ENCODE measurements around the gene FAM177A1. TPM values are rescaled to one million over a fixed set of nuclear protein-coding genes. Genes with fewer than 3 reads are reported as not detected.
A peak's percentile ranks its signal among the peaks of the same experiment; 100 is the strongest.

Gene FAM177A1
- total and polyA plus RNA-seq, 2 of the 13 experiments (the other 11 are each of a cell fraction or from before 2014, with no cell fraction given), result 72.9 to 119 TPM

- peak; percentile 88; the same call in 1 of the 2 replicates for TF ChIP-seq STAT6 (CRISPR knock-in tag; IDR thresholded peaks at IDR 0.05; ENCODE audit: borderline replicate concordance)
- TF ChIP-seq ZNF552 (CRISPR knock-in tag; IDR thresholded peaks at IDR 0.05; ENCODE audit: borderline replicate concordance), result peak; percentile 86
- peak; percentile 90 for TF ChIP-seq ZBTB26 (CRISPR knock-in tag; IDR thresholded peaks at IDR 0.05; ENCODE audit: borderline replicate concordance)
- TF ChIP-seq ZNF276 (CRISPR knock-in tag; IDR thresholded peaks at IDR 0.05; ENCODE audit: low read depth), result peak; percentile 86
- peak; percentile 53 for TF ChIP-seq PPARG (CRISPR knock-in tag; conservative IDR thresholded peaks at IDR 0.05)
- TF ChIP-seq ZBTB40 (IDR thresholded peaks at IDR 0.05), result no peak
- TF ChIP-seq ZBTB40 (CRISPR knock-in tag; IDR thresholded peaks at IDR 0.05), result peak; percentile 96
- TF ChIP-seq ZNF234 (CRISPR knock-in tag; conservative IDR thresholded peaks at IDR 0.05), result no peak; the same call in 1 of the 2 replicates
- peak; percentile 95 for TF ChIP-seq SAFB2 (CRISPR knock-in tag; IDR thresholded peaks at IDR 0.05; ENCODE audit: borderline replicate concordance, low read depth)
- TF ChIP-seq ZNF761 (CRISPR knock-in tag; conservative IDR thresholded peaks at IDR 0.05), result peak; percentile 76
- no peak for TF ChIP-seq NBN (conservative IDR thresholded peaks at IDR 0.05)
- TF ChIP-seq ZNF720 (CRISPR knock-in tag; IDR thresholded peaks at IDR 0.05), result no peak
- TF ChIP-seq SKI (IDR thresholded peaks at IDR 0.05; ENCODE audit: partially characterized antibody), result peak; percentile 93
These were observed at the start of gene FAM177A1 (continued) for GRCh38 chr14:35046048-35046750.
